Activated CD4-positive, CD25-positive, alpha-beta regulatory T cell treated with anti-CD3 and anti-CD28 coated beads, Interleukin-2, amount 50 U/mL, for 24 hours (primary cell): ENCODE results near the gene CCDC33.

Experiments used
- ATAC-seq, 2 donors: fragments of 150-1000 bp; cut with Tn5 transposase; one replicate each; pipeline ENCODE4 v1.10.0; 2021; ENCODE audit warnings: mild to moderate bottlenecking in 1 of 2, moderate library complexity in 1 of 2

The CCDC33 gene

DNA sequence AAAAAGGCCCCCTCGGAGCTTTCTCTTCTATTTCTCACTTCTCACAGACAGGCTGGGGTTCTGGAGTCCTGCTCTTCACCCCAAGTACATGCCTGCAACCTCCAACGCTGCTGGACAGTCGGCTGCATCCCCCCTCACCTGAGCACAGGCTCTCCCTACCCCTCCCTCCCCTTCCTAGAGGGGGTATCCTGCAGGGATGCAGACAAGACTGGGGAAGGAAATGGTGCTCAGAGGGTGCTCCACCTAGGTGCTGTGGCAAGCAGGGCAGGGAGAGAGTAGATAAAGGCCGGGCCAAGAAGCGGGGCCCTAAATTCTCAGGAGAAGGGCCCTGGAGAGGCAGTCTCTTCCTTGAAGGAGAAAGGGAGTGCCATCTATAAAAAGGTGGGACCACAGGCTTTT, 26.6 kb upstream of the CCDC33 start:
- no peak for ATAC-seq

DNA sequence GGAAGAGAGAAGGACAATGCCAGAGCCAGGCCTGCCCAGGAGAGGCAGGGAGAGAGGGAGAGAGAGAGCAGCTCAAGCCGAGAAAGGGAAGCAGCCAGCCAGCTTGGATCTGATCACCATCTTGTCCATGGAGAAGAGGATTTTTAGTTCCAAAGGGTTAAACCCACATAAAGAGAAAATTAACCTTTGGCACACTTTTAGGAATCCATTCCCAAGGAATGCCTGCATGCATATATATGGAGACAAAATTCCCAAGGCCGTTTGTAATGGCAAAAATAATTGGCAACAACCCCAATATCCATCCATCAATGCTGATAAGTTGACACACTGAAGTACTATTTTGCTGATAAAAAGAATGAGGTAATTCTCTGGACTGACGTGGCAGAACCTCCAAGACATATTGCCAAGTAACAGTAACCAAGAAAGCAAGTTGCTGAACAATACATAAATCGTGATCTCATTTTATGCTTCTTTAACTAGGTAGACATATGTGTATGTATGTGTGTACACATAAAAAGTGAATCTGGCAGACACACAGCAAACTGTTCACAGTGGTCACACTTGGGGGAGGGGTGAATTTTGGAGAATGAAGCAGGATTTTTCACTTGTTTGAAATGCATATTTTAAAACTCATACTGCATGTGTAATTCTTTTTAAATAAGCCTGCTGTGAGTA, 26.0 kb upstream of the CCDC33 start:
- ATAC-seq: no peak

DNA sequence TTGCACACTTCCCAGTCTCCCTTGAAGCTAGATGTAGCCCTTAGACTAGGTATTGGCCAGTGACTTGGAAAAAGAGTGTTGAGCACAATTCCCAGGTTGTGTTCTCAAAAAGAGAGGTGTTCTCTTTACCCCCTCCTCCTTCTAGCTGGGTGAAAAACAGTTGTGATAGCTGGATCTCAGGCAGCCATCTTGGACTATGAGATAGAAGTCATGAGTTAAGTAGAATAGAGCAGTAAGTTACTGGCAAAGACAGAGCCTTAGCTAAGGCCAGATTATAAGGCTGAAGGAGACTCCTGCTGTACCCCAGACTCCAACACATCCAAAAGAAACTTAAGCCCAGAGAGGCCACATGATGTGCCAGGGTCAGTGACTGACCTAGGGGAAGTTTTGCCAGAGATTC, 25.4 kb upstream of the CCDC33 start:
- no peak for ATAC-seq

DNA sequence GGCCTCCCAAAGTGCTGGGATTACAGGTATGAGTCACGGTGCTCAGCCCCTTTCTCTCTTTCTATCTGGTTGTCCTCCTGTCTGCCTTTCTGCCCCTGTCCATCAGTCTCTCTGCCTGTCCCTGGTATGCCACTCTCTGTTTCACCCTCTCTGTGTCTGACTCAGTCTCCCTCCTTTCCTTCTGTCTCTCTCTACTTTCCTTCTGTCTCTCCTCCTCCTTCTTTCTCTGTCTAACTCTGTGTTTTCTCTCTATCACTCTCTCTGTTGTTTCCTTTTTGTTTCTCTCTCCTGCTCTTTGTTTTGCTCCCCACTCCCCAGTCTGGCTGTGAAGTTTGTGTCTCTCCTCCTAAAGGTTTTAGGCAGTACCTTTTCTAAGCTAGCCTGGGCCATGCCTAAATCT, 24.5 kb upstream of the CCDC33 start:
- ATAC-seq: no peak

DNA sequence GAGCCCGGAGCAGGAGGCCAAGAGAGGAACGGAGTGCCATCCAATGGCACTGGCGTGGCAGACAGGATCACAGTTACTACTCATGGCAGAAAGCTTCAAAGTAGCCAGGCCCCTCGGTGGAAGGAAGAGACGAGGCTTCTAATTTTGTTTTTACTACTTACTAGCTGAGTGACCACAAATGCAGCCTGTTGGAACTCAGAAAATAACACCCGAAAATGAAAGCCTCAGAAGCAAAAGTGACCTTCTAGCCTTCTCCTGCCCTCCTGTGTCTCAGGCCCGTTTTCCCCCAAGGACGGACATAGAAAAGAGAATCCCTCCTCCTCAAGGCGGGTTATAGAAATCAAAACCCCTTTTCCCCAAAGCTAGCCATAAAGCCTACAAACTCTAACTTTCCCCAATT, 23.6 kb upstream of the CCDC33 start:
- ATAC-seq: no peak

DNA sequence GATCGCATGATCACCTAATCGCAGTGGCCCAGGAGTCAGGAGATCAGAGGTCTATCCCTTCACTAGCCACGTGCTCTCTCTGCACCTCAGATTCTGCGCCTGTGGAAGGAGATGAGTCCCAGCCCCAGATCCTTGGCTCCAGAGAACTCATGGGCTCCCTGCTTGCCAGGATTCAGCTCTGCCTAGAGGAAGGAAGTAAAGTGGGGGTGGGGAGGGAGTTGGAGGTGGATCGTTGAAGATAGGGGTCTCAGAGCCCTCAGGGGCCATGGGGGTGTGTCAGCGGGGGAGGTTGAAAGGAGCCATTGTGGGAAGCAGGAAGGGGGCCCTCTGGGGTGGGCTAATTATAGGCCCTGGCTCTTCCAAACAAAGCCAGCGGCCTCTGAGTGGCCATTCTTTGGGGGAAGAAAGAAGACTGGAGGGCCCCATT, 22.3 kb upstream of the CCDC33 start:
- ATAC-seq: no peak

DNA sequence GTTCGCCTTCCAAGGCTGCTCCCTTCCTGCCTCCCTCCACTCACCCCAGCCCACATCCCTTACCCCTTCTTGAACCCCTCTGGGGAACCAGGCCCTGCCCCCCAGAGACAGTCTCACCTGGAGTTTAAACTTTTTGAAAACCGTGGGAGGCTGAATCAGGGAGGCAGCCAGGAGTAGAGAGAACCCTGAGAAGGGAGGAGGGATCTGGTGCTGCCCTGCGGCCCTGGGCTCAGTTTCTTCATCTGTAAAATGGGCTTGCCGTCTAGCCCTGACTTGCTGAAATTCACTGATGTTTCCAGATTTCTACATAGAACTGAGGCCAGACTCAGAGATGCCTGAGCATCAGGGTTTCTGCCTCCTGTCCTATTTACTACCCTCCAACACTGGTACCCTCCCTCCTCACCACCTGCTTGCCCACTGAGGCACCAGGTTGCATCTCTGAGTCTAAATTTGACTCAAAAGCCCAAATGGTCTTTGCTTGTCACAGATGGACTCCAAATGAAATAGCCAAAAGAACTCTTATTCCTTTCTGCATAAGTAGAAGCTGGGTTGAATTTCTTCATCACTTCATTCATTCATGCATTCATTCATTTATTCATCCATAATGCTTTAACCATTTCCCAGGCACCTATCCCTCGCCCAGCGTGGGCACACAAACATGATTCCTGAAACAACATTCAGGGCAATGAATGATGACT, 21.7 kb upstream of the CCDC33 start:
- no peak for ATAC-seq

DNA sequence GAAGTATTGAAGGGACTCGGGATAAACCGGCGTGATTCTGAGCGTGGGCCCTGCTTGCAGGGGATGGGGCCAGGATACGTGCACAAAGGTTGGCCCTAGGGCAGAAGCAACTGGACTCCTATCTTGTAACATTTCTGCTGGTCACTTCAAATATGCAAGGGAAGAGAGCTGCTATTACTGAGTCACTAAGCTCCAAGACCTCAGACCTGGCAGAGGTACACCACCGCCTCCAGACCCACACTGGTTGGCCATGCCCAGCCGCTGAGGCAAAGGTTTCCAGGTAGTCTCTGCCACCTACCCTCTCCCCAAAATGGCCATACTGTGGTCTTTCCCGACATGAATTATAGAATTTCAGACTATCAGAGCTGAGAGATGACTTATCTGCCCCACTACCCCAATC, 20.2 kb upstream of the CCDC33 start:
- no peak for ATAC-seq

DNA sequence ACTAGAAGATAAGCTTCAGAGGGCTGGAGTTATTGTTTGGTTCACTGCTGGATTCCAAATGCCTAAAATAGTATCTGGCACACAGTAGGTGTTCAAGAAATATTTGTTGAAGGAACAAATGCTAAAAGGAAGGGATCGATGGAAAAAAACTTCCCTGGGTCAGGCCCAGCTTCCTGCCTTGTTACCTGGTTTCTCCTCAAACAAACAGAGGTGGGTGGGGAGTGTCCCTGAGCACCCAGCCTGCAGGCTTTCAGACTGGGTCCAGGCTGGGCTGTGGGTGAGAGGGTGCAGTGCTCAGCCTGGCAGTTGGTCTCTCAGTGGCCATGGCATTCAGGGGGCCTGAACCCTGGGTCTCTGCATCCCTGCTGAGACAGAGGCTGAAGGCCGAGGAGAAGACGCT, 19.2 kb upstream of the CCDC33 start:
- ATAC-seq: no peak

DNA sequence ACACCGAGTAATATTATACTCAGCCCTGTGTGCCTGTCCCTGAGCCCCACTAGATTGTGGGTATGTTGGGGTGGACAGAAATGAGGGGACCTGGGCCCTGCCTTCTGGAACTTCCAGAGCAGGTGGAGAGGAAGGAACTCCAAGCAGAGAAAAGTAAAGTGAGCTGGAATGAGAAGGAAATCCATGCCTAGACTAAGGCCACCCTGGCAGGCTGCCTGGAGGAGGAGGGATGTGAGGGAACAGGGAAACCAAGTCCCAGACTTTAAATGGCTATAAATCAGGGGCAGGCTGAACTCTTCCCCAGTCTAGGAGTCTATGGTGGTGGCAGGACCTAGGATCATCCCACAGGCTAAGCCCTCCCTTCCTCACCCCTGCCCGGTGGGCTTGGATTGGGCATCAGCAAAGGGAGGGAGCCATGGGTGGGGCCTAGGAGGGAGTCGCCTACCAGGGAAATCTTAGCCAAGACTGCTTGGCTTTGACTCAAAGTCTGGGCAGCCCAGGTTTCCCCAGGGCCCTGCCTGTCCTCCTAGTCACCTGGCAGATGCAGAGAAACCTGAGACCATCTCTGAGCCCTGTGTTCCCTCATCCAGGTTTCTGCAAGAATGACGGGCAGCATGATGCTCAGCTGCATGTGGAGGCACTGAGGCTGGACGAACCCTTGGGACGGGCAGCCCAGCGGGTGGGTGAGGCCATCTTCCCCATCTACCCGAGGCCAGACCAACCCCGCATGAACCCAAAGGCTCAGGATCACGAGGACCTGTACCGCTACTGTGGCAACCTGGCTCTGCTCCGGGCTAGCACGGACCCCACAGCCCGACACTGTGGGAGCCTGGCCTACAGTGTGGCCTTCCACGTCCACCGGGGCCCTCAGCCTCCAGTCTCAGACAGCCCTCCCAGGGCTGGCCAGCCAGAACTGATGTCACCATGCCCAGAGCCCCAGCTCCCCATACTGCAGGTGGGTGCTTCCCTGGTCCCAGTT, 17.9 kb upstream of the CCDC33 start:
- no peak for ATAC-seq

DNA sequence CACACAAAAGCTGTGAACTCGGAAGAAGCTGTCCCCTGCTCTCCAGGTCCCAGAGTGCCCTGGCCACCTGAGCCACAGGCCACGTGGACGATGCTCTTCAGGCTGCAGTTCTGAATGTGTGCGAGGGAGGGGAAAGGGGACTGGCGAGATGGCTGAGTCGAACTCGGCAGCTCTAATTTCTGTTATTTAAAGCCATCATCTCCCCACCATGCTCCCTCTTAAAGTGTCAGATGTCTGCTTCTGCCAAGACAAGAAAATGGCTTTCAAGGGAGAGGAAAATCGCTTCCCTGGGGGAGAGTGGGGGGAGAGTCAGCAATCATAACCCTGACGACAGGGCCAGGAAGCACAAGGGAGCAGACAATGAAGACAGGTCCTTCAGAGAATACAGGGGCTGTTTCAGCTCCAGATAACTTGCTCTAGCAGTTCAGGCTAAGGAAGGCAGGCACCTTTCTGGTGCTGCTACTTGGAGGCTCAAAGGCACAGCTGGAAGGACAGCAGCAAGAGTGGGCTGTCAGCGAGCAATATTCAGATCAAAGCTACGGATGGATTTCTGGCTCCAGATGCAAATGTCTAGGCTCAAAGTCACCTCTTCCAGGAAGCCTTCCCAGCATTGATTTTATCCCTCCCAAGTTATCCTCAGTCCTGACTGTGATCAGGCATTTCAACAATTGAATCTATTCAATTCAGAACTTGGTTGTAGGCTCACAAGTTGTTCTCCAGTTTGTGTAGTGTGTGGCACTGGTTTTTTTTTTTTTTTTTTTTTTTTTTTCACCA, 15.5 kb upstream of the CCDC33 start:
- ATAC-seq: no peak

DNA sequence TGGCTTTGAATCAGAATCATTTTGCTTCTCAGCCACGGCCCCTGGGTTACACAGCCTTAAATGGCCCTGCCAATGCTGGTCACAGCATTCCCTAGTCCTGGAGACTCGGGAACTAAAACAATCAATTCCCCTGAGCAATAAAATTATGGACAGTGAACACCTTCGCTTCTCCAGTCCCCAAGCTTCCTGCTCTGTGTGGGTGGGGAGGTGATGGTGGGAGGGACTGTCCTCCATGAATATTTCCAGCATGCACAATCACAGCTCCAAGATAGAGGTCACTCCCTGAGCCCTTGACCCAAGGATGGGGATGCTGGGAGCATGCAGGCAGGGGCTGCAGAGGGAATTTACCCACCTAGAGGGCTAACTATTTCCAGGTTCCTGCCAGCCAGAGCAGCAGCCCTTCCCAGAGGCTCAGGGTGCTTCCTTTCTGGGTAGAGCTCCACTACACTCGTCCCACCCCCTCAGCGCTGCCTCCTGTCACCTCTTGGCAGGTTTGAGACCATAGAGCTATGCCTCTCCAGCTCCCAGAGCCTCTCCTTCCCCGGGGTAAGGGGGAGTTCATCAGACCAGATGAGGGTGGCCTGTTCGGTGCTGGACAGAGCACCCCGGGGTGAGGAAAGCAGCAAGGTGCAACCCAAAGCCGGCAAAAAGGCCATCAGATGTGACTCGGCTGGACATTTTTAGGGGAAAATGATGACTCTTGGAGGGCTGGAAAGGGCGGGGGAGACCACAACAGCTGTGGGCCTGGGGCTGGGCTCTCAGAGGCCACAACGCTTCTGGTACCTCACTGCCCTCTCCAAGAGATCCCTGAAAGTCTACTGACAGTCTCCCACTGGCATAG, 14.5 kb upstream of the CCDC33 start:
- ATAC-seq: no peak

DNA sequence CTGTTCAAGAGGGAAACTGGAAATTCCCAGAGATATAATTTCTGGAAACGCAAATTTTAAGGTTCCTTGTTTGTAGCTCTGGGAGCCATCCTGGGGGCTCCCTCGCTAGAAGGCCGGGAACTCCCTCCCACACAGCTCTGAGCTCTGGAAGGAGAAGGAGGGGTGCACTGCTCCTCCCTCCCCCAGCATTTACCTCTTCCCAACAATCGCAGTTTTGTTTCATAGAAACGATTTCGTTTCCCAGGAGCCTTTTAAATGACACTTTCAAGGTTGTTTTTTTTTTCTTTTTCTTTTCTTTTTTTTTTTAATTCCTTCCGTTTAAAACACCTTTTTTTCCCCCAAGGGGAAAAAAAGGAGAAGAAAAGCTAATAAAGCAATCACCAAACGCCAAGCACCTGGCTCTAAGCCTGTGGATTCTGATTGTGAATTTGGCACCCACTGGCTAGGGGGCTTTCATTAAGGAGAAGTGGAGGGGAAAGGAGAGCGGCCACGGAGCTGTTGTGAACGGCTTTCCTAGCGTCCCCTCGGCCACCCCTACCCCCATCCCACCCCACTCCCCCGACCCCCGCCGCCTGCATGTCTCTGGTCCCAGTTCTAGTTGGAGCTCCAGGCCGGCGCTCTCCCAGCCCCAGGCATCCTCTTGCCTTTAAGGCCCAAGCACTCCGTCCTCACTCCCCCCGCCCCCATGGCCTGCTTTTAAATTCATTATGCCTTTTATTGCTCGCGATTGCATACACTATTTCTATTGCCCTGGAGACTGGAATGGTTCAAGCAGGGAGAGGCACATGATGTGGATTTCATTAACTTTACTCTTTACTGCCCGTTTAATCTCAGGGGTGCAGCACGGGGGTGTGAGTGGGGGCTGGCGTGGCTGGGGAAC, 13.6 kb upstream of the CCDC33 start:
- ATAC-seq: no peak

DNA sequence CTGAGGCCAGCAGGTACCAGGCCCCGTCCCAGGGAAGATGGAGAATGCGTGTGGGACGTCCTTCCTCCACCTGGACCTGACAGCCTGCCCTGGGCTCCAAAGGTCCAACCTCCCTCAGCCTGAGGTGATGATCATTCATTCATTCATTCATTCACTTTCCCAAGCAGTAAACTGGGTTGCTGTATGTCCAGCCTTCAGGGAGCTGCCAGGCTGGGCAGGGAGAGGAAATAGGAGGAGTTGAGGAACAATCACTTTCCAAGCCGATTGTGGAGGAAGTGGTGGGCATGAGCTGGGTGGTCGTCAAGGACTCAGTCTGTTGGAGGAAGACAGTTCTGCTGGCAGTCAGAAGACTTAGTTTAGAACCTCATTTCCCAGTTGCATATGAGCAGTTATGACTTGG, 10.2 kb upstream of the CCDC33 start:
- ATAC-seq: no peak

DNA sequence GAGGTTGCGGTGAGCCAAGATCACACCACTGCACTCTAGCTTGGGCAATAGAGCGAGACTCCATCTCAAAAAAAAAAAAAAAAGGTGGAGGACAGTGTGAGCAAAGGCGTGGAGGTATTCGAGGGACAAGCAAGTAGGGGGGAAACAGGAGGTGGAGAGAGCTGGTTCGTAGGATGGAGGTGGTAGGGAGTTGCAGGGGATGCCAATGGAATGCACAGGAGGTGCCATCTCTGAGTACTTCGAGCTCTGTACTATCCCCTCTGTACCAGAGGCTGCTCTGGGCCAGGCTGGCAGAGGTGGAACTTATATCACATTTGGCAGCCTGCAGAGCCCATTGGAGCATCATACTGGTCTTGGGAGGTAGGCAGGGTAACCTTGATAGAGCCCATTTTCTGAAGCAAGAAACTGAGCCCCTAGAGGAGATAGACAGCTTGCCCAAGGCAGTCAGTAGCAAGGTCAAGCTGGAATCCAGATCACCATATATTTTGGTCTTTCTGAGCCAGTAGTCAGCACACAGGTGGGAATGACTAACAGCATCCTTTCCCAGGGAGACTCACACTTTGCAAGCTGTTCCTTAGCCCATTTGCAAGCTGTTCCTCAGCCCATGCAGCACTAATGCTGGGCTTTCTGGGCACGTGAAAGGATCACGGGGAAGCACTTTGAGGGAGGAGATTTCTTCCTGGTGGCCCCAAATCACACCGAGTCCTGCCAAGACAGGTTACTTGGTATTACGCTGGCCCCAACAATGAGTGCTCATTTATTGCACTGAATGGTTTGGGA, 9.2 kb upstream of the CCDC33 start:
- ATAC-seq: no peak

DNA sequence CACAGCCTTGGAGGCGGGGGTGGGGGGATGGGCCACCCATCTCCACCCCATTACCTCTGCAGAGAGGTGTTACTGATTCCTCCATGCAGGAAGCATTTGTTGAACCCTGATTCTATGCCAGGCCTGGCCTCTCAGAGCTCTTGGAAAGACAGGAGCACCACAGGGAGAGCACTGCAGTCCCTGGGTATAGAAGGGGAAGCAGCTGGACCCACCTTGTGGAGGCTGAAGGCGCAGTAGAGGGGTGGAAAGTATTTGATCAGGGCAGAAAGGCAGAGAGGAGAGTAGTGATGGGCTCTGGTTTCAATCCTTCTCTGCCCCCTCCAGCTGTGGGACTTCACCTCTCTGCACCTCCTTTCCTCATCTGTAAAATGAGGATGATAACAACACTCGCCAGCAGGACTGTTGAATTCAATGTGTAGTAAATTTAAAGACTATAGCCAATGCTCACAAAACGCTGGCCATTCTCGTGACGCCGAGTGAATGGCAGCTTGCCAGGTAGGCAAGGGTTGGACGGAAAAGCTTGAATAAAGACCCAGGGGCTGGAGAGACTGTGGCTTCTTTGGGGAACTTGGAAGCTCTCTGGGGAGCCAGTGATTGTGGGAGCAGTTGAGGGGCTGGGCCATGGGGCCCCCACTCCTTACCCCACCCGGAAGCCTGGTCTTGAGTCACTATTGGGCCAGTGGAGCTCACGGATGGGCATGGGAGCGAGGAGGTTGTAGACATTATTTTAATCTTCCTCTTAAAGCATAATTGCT, 8.0 kb upstream of the CCDC33 start:
- no peak for ATAC-seq

DNA sequence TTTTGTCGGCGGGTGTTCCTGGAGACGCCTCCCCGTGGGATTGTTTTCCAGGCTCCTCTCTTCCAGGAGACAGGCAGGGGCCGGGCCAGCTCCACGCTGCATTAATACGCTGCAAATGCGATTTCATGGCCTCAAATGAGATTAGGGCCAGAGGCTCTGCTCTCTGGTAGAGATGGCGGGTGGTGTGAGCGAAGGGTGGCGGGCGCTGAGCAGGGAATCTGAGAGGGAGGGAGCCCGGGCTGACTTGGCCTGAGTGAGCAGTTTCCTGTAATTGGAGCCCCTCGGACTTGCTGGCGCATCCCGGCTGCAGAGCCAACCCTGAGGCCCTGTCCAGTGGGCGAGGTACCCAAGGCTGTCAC, 7.4 kb upstream of the CCDC33 start:
- ATAC-seq: no peak

DNA sequence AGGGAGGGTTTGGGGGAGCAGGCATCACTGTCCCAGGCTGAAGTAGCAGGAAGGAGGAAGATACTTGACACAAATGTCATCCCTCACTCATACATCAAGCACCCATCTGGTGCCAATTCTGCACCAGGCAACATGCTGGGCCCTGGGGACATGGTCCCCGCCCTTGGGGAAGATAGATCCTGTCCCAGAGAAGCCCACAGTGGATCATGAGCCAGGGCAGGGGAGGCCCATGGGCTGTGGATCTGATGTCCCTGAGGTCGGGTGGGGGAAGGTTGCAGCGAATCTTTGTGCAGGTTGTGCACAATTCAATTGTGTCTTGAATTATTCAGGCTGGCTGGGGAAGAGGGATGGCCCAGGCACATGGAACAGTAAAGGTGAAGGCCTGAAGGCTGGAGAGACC, 6.4 kb upstream of the CCDC33 start:
- ATAC-seq: no peak

DNA sequence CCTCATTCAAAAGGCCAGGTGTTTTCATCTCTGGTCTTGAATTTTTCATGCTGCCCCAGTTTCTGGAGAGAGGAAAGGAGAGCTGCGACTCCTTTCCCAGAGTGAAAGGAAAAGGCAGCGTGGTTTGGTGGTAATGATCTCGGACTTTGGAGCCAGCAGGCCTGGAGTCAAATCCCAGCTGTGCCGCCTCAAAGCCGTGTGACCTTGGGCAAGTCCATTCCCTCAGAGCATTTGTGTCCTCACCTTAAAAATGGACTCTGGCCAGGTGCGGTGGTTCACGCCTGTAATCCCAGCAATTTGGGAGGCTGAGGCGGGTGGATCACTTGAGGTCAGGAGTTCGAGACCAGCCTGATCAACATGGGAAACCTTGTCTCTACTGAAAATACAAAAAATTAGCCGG, 4.7 kb upstream of the CCDC33 start:
- ATAC-seq: no peak
